ENCODE measurements around the gene KLHDC8B.

KLHDC8B gene

DNA sequence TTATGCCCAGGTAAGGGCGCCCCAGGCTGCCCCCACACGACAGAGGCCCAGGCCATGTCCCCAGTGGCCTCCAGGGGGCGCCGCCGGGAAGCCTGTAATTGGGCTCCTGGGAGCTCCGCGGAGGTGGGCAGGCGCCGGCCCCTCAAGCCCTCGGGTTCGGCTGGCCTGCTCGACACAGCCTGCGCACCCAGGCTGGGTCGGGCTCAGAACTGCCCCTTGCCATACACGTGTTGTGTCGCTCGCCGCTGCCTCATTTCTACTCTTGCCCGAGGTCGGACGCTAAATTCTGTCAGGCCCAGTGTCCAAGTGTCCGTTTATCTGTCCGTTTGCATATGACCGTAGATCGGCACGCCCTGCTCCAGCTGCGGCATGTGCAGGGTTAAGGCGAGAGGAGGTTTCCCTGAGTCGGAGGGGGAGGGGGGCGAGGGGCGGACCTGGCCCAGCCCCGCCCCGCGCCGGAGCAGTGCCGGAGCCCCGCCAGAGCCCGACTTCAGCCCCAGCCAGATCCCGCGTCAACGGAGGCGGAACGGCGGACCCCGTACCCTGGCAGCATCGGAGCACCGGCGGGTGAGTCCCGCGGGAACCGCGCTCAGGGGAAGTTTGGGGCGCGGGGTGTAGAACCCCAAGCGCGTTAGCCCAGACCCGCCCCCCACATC lies at the start of gene KLHDC8B:
Gene KLHDC8B, plus strand, starts transcription at position 480 of the 656 bp plus-strand sequence. CDS start 1,172 bp downstream, outside the sequence.
- DNase-seq (ENCODE audit: low read depth), result peak; percentile 76

DNA sequence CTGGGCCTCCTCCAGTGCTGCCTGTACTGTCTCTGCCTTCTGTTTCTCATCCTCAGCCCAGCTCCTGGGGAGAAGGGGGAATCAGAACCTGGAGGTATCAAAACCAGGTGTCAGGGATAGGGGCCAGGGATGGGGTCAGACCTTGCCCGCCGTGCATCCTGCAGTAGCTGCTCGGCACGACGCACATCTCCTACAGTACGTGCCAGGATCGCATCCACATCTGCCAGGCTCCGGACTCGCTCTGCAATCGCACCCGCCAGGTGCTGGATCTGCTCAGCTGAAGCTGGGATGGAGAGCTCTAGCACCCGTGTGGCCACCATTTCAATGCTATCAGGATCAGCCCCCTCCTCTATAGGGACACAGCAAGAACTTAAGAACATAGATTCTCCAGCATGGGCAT lies 49.4 kb upstream of the KLHDC8B start:
- DNase-seq (ENCODE audit: low read depth), result no peak

DNA sequence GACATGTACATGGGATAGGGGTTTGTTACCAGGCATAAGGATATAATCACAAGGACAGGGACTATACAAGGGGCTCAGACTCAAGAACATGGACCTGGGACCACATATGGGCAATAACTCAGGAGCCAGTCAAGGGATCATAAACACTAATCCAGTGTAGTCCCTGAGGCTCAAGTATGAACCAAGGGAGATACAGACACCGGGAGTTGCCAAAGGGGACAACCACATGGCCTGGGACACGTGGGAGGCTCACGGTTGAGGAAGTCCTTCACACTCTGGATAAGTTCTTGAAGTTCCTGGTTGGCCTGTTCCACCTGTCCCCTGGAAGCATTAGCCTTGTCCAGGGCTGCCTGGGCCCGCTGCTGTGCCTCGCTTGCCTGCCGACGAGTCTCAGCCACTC lies 48.9 kb upstream of the KLHDC8B start:
- DNase-seq (ENCODE audit: low read depth), result no peak

DNA sequence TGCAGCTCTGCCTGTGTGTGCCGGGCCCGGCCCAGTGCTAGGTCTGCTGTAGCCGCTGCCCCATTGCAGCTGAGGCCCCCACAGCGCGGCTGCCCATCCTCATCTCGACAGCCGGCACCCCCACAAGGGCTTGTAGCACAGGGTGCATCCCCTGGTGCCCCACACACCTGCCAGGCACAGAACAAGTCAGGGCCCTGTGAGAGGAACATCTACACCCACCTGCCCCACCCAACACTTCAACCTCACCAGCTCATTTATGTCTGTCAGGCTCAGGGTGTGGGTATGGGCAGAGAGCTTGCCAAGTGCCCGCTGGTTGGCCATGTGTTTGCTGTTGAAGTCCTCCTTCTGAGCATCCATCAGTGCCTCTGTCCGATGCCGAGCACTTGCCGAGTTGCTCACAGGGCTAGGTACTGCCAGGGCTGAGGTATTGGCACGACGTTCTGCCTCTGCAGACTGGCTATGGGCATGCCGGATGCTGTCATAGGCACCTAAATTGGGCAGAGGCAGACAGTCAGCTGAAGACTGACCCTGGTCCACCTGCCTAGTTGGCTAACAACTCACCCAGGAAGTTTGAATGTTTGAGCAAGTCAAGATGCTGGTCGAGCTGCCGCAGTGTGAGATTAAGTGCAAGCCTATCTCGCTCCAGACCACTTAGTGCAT lies 48.4 kb upstream of the KLHDC8B start:
- DNase-seq (ENCODE audit: low read depth), result no peak

DNA sequence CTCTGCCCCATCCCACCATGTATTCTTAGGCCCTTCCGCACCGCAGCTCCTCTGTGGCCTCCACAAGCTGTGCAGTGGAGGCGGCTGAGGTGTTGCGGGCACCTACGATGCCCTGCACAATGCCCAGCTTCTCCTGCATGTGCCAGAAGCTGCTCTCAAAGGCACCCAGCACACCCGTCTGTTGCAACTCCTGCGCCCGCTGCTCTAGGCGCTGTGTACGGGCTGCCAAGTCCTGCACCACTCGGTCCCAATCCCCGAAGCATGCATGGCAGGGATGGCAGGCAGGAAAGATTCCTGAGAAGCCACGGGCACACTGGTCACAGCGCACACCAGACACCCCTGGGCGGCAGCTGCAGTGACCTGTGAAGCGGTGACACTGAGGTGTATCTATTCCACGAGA lies 47.7 kb upstream of the KLHDC8B start:
- no peak for DNase-seq (ENCODE audit: low read depth)

DNA sequence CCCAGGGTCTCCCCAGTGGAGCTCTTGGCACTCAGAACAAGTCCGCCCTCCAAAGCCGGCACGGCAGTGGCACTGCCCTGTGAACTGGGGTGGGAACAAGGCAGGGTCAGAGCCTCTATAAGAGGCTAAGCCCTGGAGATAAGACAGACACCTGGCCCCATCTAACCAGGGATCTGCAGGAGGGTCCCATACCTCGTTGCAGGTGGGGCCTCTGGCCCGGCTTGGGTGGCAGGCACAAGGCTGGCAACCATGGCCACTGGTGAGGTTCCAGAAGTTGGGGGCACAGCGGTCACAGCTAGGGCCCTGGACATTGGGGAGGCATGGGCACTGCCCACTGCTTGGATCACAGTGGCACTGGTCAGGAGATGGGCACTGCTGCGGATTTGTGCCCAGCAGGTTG lies 47.2 kb upstream of the KLHDC8B start:
- DNase-seq (ENCODE audit: low read depth), result no peak

DNA sequence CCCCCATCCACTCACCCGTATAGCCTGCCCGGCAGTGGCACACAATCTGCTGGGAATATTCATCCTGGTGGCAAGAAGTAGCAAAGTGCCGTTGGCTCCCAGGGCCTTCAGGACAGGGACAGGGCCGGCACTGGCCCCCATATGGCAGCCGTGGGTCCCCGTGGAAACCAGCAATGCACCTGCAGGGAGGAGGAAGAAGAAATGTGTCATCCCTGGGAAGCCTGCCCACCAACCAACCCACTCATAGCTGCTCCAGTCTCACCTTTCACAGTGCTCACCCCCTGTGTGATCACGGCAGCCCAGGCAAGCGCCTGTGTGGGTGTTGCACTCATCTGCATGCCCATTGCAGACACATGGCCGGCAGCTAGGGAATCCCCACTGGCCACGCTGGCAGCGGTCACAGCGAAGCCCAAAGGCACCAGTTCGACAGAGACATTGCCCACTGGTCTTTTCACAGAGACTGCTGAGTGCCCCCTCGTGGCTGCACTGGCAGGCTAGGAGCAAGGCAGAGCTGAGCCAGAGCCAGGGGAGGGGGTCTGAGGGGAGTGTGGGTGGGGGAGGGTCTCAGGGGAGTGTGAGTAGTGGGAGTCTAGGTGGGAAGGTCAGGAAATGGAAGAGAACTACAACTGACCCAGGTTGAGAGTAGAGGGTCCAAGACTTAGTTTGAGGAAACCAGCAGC lies 46.3 kb upstream of the KLHDC8B start:
- DNase-seq (ENCODE audit: low read depth), result no peak

DNA sequence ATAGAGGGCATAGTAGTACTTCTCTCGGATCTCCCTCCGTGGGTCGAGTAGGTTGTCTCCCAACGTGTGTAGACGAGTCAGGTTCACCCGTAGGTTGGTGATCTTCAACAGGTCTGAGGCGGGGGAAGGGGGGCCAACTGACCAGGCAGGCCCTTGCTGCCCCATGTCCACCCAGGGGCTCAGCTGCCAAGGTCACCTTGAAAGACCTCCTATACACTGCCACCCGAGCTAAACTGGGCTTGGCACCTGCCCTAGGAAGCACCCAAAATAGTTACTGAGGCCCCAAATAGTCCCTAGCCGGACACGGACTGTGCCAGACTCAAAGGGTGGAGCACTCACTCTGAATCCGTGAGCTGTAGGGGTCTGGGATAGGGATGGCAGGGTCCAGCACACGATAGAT lies 40.4 kb upstream of the KLHDC8B start:
- DNase-seq (ENCODE audit: low read depth), result no peak

DNA sequence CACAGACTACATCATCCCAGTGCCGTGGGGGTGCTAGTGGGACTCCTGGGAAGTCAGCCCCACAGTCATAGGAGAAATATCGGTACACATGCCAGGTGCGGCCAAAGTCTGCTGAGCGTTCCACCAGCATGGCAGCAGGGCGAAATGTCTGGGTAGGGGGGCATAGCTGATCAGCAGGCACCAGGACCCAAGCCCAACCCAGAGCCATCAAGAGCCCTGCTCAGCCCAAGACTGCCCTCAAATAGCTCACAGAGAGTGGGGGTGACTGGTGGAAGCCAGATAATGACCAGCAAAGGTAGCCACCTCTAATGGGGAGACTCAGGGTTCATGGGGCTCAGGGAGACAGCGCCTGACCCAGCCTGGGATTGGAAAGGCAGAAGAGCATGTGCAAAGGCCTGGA lies 39.8 kb upstream of the KLHDC8B start:
- no peak for DNase-seq (ENCODE audit: low read depth)

DNA sequence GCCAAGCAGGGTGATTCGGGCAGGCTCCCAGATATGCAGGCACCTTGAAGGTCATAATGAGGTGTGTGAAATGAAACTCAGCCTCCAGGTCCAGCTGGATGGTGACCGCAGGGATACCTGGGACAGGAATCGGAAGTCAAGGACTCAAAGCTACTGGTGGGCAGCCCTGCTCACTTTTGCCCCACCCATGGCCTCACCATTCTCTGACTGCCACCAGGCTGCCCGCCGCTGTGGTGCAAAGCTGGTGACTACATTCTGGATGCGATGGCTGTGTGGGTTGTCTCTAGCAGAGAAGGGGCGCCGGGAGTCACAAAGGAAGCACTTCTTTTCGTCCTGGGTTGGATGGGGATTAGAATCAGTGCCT lies 39.3 kb upstream of the KLHDC8B start:
- DNase-seq (ENCODE audit: low read depth), result no peak

DNA sequence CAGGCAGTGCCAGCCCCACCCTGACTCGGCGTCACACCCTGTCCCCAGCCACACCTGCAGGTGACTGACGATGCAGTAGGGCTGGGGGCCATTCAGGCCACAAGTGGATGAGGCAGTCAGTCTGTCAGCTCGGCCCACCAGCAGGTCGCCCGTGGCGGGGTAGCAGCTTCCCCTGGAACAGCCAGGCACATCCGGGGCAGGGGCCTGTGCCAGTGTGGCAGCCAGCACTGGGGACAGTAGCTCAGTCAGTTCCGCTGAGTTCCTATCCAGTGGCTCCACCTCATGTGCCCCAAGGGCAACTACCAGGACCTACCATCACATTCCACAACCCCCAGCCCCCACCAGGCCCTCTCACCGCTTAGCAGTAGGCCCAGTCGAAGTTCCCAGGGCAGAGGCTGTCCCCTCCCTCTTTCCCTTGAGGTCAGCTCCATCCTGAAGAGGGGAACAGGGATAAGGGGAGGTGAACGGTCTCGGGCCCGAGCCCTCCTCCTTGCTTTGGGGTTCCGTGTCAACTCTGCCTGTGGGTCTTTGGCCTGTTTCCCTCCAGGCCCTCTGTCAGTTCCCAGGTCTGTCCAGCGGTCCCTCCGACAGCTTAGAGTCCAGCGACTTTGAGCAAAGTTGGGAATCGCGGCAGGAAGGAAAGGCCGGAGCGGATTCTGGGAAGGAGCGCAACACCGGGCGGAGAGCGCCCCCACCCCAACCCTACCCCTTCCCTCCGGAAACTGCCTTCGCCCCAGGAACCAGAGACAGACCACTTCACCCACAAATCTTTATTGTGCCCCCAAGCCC lies 38.8 kb upstream of the KLHDC8B start, which contains the start of gene LAMB2:
Gene LAMB2, minus strand, starts transcription at position 614 of the 789 bp plus-strand sequence. Its CDS starts 183 bp downstream, at position 431.
- DNase-seq (ENCODE audit: low read depth), result no peak

DNA sequence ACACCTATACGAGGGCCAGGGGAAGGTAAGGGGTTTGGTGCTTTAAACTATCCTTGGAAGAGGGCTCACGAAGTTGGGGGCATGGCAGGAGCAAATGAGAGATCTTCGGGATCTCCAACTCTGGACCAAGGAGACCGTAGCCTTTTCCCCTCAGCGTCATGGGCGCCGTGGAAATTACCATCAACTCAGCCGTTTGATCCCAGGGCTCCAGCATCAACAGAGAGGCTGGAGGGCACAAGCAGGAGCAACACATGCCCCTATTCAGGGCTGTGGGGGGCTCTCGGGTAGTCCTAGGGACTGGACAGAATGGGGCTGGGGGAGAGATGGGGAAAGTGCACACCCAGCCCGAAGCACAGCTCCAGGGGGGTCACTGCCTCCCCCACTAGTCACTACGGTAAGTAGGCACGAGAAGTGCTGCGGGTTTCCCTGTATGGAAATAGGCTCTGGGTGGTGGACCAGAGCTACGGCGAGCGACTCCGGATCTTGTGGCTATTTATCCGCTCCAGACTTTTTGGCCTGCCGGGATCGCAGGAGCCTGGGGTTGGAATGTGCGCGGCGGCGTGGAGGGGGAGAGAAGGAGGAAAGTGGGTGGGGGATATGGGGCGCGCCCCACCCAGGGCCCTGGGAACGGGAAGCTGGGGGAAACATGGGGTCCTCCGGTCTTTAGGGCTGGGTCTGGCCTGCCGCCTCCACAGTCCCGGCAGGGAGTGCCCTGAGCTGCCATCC lies 38.0 kb upstream of the KLHDC8B start:
- no peak for DNase-seq (ENCODE audit: low read depth)

DNA sequence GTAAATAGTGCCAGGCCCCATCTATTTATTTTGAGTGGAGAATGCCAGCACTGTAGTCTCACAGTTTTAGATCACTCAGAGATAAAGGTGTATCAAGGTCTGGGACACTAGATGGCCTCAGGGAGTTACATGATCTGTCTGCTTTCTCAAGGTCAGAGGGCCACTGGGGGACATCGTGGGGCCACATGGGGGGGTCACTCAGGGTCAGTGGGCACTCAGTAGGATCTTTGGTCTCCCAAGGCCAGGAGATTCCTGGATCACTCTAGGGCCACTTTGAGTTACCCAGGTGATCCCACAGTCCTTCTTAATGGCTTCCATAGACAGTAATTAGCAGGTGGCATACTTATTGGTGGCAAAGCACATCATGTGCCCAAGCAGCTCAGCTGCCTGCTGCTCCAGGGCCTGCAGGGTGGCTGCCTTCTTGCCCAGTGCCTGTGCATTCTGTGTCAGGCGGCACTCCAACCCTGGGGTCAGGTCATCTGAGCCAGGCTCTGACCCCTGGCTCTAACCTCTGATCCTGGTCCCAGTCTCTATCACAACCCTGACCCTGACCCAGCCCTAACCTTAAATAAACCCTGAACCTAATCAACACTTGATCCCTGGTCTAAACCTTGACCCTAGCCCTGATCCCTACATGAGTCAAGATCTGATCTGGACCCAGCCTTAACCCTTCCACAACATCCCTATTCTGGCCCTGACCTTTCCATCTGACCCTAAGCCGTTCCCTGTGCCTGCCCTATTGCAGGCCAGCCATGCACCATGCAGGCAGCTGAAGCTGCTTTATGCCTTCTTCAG lies 36.7 kb upstream of the KLHDC8B start:
- no peak for DNase-seq (ENCODE audit: low read depth)

DNA sequence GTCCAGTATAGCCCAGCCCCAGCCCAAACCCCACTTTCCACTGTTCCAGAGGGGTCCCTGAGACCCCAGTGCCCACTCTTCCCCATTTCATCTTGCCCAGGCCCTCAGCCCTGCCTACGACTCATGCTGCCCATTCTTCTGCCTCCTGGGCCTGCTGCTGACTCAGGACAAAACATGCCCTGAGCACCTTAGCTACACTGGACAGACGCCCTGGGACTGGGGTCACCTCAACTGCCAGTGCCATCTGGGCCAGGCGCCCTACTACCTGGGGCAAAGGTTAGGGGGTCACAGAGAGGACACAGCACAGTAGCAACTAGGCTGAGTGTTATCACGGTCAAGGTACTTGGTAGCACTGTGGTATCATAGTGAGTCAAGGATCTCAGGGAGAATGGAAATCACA lies 35.9 kb upstream of the KLHDC8B start:
- no peak for DNase-seq (ENCODE audit: low read depth)

DNA sequence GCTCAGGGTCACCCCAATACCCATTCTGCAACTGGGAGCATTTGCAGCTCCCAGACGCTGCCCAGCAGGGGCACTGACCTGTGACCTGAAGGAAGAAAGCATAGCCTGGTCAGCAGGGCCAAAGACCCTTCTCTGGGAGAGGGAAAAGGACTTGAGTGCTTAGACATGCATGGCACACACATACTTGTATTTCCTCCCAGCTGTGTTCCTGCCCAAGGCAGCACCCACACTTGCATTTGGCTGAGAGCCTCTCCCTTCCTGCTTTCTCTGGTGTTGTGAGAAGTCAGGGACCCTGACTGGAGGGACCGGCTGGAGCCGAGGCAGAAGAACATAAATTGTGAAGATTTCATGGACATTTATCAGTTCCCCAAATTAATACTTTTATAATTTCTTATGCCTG lies 31.3 kb upstream of the KLHDC8B start:
- DNase-seq (ENCODE audit: low read depth), result no peak

DNA sequence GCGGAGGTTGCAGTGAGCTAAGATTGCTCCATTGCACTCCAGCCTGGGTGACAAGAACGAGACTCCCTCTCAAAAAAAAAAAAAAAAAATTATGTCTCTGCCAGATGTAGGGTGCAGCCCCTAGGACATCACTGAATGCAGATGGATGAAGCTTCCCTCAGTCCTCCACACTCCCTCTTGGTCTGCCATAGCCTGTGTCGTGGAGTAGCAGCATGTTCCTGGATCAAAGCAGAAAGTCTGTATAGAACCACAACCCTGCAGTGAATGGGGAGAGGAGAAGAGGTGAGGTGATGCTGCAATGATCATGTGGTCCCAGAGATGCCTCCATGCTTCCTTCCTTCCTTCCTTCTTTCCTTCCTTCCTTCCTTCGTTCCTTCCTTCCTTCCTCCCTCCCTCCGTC lies 23.2 kb upstream of the KLHDC8B start:
- DNase-seq (ENCODE audit: low read depth), result no peak

DNA sequence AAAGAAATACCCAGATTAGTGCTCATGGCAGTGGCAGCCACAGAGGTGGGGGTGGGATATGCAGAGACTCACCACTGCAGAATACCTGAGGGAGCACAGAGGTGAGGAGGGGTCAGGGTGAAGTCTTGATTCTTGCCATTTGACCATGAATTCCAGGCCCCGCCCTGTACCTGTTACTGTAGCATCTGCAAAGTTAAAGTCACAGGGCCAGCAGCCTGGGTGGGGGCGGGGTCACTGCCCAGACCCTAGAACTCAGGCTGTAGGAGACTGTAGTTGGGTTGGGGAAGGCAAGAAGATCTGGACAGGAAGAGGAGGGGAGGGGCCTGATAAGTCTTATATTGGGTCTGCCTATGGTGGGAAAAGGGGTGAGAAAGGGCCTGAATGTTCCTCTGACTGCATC lies 19.8 kb upstream of the KLHDC8B start:
- DNase-seq (ENCODE audit: low read depth), result no peak

DNA sequence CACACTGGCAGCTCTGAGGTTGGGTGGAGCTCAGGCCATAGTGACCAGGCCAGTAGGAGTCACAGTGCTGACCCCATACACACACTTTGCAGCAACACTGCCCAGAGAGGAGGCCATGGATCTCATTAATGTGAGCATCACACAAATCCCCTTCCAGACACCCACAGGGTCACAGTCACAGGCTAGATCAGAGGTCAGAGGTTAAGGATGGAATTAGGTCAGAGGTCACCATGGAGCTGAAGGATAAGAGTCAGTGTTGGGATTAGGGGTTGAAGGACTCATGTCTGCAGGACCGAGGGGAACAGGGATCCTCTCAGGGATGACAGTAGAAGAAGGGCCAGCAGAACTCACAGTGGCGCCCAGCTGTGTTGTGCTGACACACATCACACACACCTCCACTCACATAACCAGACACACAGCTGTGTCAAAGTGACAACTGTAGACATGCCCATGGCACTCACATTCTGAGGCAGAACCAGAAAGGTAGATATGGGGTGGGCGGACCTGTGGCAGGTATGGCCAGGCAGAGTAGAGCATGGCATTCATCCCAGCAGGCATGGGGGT lies 18.0 kb upstream of the KLHDC8B start:
- no peak for DNase-seq (ENCODE audit: low read depth)

DNA sequence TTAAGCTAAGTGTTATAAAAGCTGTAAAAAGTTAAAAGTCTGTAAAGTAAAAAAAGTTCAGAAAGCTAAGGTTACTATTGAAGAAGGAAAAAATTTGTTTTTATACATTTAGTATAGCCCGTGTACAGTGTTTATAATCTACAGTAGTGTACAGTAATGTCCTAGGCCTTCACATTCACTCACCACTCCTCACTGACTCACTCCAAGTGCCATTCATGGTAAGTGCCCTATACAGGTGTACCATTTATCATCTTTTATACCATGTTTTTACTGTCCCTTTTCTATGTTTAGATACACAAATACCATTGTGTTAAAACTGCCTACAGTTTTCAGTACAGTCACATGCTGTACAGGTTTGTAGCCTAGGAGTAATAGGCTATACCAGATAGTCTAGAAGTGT lies 14.1 kb upstream of the KLHDC8B start:
- DNase-seq (ENCODE audit: low read depth), result no peak

DNA sequence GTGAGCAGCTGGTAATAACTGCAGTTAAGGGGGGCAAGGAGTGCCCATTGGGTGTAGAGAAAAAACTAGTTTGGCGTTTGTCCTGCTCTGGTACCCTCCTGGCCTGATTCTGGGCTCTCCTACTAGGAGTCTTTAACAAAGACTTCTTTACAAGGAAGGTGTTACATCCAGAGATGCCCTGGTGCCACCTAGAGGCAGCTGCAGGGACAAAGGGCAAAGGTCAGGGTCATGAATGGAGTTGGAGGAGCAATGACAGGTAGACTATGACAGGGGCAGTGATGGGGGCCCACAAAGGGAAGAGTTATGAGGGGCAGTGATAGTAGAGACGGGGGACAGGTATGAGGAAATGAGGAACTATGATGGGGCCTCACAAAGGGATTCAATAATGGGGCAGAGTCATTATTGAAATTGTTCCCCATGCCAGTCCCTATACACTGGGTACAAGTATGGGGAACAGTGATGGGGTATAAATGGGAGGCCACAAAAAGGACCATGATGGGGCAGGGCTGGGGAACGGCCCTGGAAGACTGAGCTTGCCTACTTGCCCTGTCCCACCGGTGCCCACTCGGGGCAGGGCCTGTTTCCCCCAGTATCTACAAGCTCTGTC lies 13.2 kb upstream of the KLHDC8B start:
- no peak for DNase-seq (ENCODE audit: low read depth)

Data from stimulated activated CD8-positive, alpha-beta memory T cell treated with anti-CD3 and anti-CD28 coated beads, Interleukin-15, amount 100 ng/mL, for 24 hours (primary cell).